Measurements from ENCODE around the gene AK2. TPM values are rescaled to one million over a fixed set of nuclear protein-coding genes. Genes with fewer than 3 reads are reported as not detected.
"Not testable (repeated sequence)": the region's sequence is repeated elsewhere in the genome, so short reads cannot be mapped to it uniquely, and the experiment has no call there.

AK2 gene
- total and polyA plus RNA-seq, 2 donors (not counting 3 experiments of a cell fraction or from before 2014, with no cell fraction given): 107 to 134 TPM

- DNase-seq (ENCODE audit: low read depth, low spot score); H3K79me2 ChIP-seq (ENCODE audit: control insufficient read depth, insufficient read depth, low read length); POLR2A ChIA-PET; H2AFZ ChIP-seq (ENCODE audit: low read depth, low read length); H3K4me3 ChIP-seq (replicated peaks in 1 of 3; ENCODE audit: insufficient read depth in 1 of 3, low read depth in 1 of 3, low read length in 3 of 3); dilution Hi-C loops (cut with MboI; ENCODE audit: extremely low pct_ligation_motif_present, low sequenced_read_pairs); H3K9me1 ChIP-seq (replicated peaks; ENCODE audit: control insufficient read depth, extremely low read depth, insufficient read depth, low read length); H4K20me1 ChIP-seq (replicated peaks; ENCODE audit: control insufficient read depth, extremely low read depth, insufficient read depth, low read length); CTCF ChIA-PET; FAIRE-seq; H3K27ac ChIP-seq (ENCODE audit: insufficient read depth, low read depth, low read length); H3K27me3 ChIP-seq (ENCODE audit: control insufficient read depth in 2 of 2, insufficient read depth in 2 of 2, low read length in 2 of 2); BruUV-seq (replicated peaks); intact Hi-C loops (cut with micrococcal nuclease); H3K4me1 ChIP-seq (ENCODE audit: control insufficient read depth, extremely low read depth, insufficient read depth, low read length); H3K9ac ChIP-seq (replicated peaks; ENCODE audit: extremely low read depth, insufficient read depth, low read length); H3K9me3 ChIP-seq (replicated peaks; ENCODE audit: control insufficient read depth, insufficient read depth, low read length); H3K36me3 ChIP-seq (ENCODE audit: control insufficient read depth in 2 of 2, extremely low read depth in 1 of 2, insufficient read depth in 2 of 2, low read length in 2 of 2); H3K4me2 ChIP-seq (ENCODE audit: insufficient read depth, low read length): not testable (repeated sequence)
These were observed 61.6 kb downstream of the AK2 start for GRCh38 chr1:32975055-32975454.

DNA sequence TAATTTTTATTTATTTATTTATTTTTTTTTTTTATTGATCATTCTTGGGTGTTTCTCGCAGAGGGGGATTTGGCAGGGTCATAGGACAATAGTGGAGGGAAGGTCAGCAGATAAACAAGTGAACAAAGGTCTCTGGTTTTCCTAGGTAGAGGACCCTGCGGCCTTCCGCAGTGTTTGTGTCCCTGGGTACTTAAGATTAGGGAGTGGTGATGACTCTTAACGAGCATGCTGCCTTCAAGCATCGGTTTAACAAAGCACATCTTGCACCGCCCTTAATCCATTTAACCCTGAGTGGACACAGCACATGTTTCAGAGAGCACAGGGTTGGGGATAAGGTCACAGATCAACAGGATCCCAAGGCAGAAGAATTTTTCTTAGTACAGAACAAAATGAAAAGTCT lies 63.2 kb downstream of the AK2 start:
- BruUV-seq (replicated peaks): TSS peak; percentile 27
- H3K9me3 ChIP-seq (replicated peaks; ENCODE audit: control insufficient read depth, insufficient read depth, low read length); H3K79me2 ChIP-seq (ENCODE audit: control insufficient read depth, insufficient read depth, low read length); H2AFZ ChIP-seq (ENCODE audit: low read depth, low read length); dilution Hi-C loops (cut with MboI; ENCODE audit: extremely low pct_ligation_motif_present, low sequenced_read_pairs); DNase-seq (ENCODE audit: low read depth, low spot score); H3K27me3 ChIP-seq (ENCODE audit: control insufficient read depth in 2 of 2, insufficient read depth in 2 of 2, low read length in 2 of 2); H3K27ac ChIP-seq (ENCODE audit: insufficient read depth, low read depth, low read length); H3K4me2 ChIP-seq (ENCODE audit: insufficient read depth, low read length); H3K36me3 ChIP-seq (ENCODE audit: control insufficient read depth in 2 of 2, extremely low read depth in 1 of 2, insufficient read depth in 2 of 2, low read length in 2 of 2); POLR2A ChIA-PET; H3K4me3 ChIP-seq (replicated peaks in 1 of 3; ENCODE audit: insufficient read depth in 1 of 3, low read depth in 1 of 3, low read length in 3 of 3); H3K4me1 ChIP-seq (ENCODE audit: control insufficient read depth, extremely low read depth, insufficient read depth, low read length); FAIRE-seq; H3K9me1 ChIP-seq (replicated peaks; ENCODE audit: control insufficient read depth, extremely low read depth, insufficient read depth, low read length); H4K20me1 ChIP-seq (replicated peaks; ENCODE audit: control insufficient read depth, extremely low read depth, insufficient read depth, low read length); H3K9ac ChIP-seq (replicated peaks; ENCODE audit: extremely low read depth, insufficient read depth, low read length): not testable (repeated sequence)
- CTCF ChIA-PET: interaction anchor here (1.9 kb wide), 1 partner anchor 34 kb away, joined by 16 read pairs; no protein-coding TSS in a partner anchor
- intact Hi-C loops (cut with micrococcal nuclease): loop anchor here (1.0 kb wide), 1 partner anchor 16 kb away; no protein-coding TSS in a partner anchor
